Ishikawa (cell line): ENCODE results near the gene CLIC4.

Source experiments
- CEBPB ChIP-seq: IDR thresholded peaks from 2 replicates; pipeline ENCODE4 v1.6.1; 2012
- CREB1 ChIP-seq: IDR thresholded peaks from 2 replicates; pipeline ENCODE4 v1.6.1; 2012; ENCODE audit warnings: low read depth
- EGR1 ChIP-seq: IDR thresholded peaks from 2 replicates; pipeline ENCODE4 v1.6.1; 2012
- EP300 ChIP-seq: IDR thresholded peaks from 2 replicates; pipeline ENCODE4 v1.6.1; 2012; ENCODE audit warnings: borderline replicate concordance
- NFIC ChIP-seq: IDR thresholded peaks from 2 replicates; pipeline ENCODE4 v1.6.1; 2012
- RAD21 ChIP-seq: IDR thresholded peaks from 2 replicates; pipeline ENCODE4 v1.6.1; 2012; ENCODE audit warnings: low read depth
- TAF1 ChIP-seq: IDR thresholded peaks from 2 replicates; pipeline ENCODE4 v1.6.1; 2012; ENCODE audit warnings: low read depth, mild to moderate bottlenecking
- YY1 ChIP-seq: IDR thresholded peaks from 2 replicates; pipeline ENCODE4 v1.6.1; 2012; ENCODE audit warnings: low read depth
- ZBTB7A ChIP-seq: IDR thresholded peaks from 2 replicates; pipeline ENCODE4 v1.6.1; 2012; ENCODE audit warnings: low read depth
- TF ChIP-seq, protein P1 (sequence below): IDR thresholded peaks from 2 replicates; pipeline ENCODE4 v1.6.1; 2012; ENCODE audit warnings: low read depth, mild to moderate bottlenecking
- TF ChIP-seq, protein P2 (sequence below): IDR thresholded peaks from 2 replicates; pipeline ENCODE4 v1.6.1; 2012

DNA sequence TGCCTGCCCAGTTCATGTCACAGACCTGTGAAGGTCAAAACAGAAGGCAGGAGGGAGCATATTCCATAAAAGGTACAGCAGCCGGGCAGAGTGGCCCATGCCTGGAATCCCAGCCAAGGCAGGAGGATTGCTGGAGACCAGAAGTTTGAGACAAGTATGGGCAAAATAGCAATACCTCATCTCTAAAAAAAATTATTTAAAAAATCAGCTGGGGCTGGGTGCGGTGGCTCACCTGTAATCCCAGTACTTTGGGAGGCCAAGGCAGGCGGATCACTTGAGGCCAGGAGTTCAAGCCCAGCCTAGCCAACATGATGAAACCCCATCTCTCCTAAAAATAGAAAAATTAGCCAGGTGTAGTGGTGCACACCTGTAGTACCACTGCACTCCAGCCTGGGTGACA is 120.3 kb downstream of the CLIC4 start:
- TF ChIP-seq CREB1 (no peak), TAF1 (no peak), YY1 (no peak), NFIC (no peak), RAD21 (no peak), EGR1 (no peak), CEBPB (no peak), ZBTB7A (no peak), EP300 (no peak)
- TF ChIP-seq, protein P1, sequence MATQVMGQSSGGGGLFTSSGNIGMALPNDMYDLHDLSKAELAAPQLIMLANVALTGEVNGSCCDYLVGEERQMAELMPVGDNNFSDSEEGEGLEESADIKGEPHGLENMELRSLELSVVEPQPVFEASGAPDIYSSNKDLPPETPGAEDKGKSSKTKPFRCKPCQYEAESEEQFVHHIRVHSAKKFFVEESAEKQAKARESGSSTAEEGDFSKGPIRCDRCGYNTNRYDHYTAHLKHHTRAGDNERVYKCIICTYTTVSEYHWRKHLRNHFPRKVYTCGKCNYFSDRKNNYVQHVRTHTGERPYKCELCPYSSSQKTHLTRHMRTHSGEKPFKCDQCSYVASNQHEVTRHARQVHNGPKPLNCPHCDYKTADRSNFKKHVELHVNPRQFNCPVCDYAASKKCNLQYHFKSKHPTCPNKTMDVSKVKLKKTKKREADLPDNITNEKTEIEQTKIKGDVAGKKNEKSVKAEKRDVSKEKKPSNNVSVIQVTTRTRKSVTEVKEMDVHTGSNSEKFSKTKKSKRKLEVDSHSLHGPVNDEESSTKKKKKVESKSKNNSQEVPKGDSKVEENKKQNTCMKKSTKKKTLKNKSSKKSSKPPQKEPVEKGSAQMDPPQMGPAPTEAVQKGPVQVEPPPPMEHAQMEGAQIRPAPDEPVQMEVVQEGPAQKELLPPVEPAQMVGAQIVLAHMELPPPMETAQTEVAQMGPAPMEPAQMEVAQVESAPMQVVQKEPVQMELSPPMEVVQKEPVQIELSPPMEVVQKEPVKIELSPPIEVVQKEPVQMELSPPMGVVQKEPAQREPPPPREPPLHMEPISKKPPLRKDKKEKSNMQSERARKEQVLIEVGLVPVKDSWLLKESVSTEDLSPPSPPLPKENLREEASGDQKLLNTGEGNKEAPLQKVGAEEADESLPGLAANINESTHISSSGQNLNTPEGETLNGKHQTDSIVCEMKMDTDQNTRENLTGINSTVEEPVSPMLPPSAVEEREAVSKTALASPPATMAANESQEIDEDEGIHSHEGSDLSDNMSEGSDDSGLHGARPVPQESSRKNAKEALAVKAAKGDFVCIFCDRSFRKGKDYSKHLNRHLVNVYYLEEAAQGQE = no peak
- TF ChIP-seq, protein P2, sequence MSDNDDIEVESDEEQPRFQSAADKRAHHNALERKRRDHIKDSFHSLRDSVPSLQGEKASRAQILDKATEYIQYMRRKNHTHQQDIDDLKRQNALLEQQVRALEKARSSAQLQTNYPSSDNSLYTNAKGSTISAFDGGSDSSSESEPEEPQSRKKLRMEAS = no peak
